ENCODE measurements around the gene TAPT1.
"Not testable (repeated sequence)": the region's sequence is repeated elsewhere in the genome, so short reads cannot be mapped to it uniquely, and the experiment has no call there.

TAPT1 gene

GRCh38 chr4:16171831-16172230 lies 54.4 kb downstream of the TAPT1 start:
- no peak for DNase-seq (ENCODE audit: low read depth)

- no peak for DNase-seq (ENCODE audit: low read depth)
Measured at GRCh38 chr4:16169490-16169889, 56.8 kb downstream of the TAPT1 start.

GRCh38 chr4:16168710-16169388 lies 57.4 kb downstream of the TAPT1 start:
- DNase-seq (ENCODE audit: low read depth), result no peak

- no peak for DNase-seq (ENCODE audit: low read depth)
Measured at GRCh38 chr4:16168144-16168543, 58.1 kb downstream of the TAPT1 start.

- no peak for DNase-seq (ENCODE audit: low read depth)
Measured at GRCh38 chr4:16165931-16166330, 60.3 kb downstream of the TAPT1 start.

GRCh38 chr4:16162891-16163290 lies 63.4 kb downstream of the TAPT1 start:
- no peak for DNase-seq (ENCODE audit: low read depth)

GRCh38 chr4:16161851-16162408 lies 64.3 kb downstream of the TAPT1 start:
- no peak for DNase-seq (ENCODE audit: low read depth)

GRCh38 chr4:16160457-16160856 lies 65.8 kb downstream of the TAPT1 start:
- no peak for DNase-seq (ENCODE audit: low read depth)

- DNase-seq (ENCODE audit: low read depth), result no peak
Measured at GRCh38 chr4:16159286-16159685, 67.0 kb downstream of the TAPT1 start.

GRCh38 chr4:16158504-16158852 lies 67.8 kb downstream of the TAPT1 start:
- no peak for DNase-seq (ENCODE audit: low read depth)

- DNase-seq (ENCODE audit: low read depth), result no peak
Measured at GRCh38 chr4:16157609-16158503, 68.4 kb downstream of the TAPT1 start.

GRCh38 chr4:16155528-16156169 lies 70.6 kb downstream of the TAPT1 start:
- DNase-seq (ENCODE audit: low read depth), result no peak

- DNase-seq (ENCODE audit: low read depth), result no peak
Measured at GRCh38 chr4:16154451-16154850, 71.8 kb downstream of the TAPT1 start.

- no peak for DNase-seq (ENCODE audit: low read depth)
Measured at GRCh38 chr4:16150716-16151115, 75.6 kb downstream of the TAPT1 start.

- DNase-seq (ENCODE audit: low read depth), result not testable (repeated sequence)
Measured at GRCh38 chr4:16144913-16145312, 81.4 kb downstream of the TAPT1 start.

GRCh38 chr4:16142598-16143310 lies 83.5 kb downstream of the TAPT1 start:
- no peak for DNase-seq (ENCODE audit: low read depth)

- no peak for DNase-seq (ENCODE audit: low read depth)
Measured at GRCh38 chr4:16140879-16141249, 85.4 kb downstream of the TAPT1 start.

- no peak for DNase-seq (ENCODE audit: low read depth)
Measured at GRCh38 chr4:16140231-16140878, 85.9 kb downstream of the TAPT1 start.

GRCh38 chr4:16139066-16139945 lies 87.0 kb downstream of the TAPT1 start:
- DNase-seq (ENCODE audit: low read depth), result no peak

- DNase-seq (ENCODE audit: low read depth), result no peak
Measured at GRCh38 chr4:16136827-16137226, 89.4 kb downstream of the TAPT1 start.

- DNase-seq (ENCODE audit: low read depth), result no peak
Measured at GRCh38 chr4:16136311-16136710, 90.0 kb downstream of the TAPT1 start.
